Motor neuron (in vitro differentiated cells): ENCODE data around the gene BTBD16. TPM values are rescaled to one million over a fixed set of nuclear protein-coding genes. Genes with fewer than 3 reads are reported as not detected.
A peak's percentile ranks its signal among the peaks of the same experiment; 100 is the strongest.

Source experiments
- ATAC-seq, 8 experiments: fragments of 200-7000 bp; cut with Tn5 transposase; replicated peaks in 6 of 8; 2 replicates each; pipeline ENCODE4 v1.8.0; 2021; ENCODE audit warnings: mild to moderate bottlenecking in 8 of 8, moderate library complexity in 8 of 8
- H3K27ac ChIP-seq, 2 donors: fragments of 250-450 bp; sonication (Bioruptor Pico); 2 replicates each; pipeline ENCODE4 v1.9.0; 2021; ENCODE audit warnings: antibody characterized with exemption in 2 of 2, mild to moderate bottlenecking in 2 of 2, moderate library complexity in 1 of 2
- H3K4me1 ChIP-seq, 2 donors: fragments of 250-450 bp; sonication (Bioruptor Pico); replicated peaks in 1 of 2; 2 replicates each; pipeline ENCODE4 v1.6.1; 2021; ENCODE audit warnings: antibody characterized with exemption in 2 of 2, mild to moderate bottlenecking in 2 of 2, moderate library complexity in 1 of 2
- H3K4me3 ChIP-seq, 5 donors: fragments of 250-450 bp; sonication (Bioruptor Pico); 2 replicates each; pipeline ENCODE4 v1.9.0; 2021; ENCODE audit warnings: antibody characterized with exemption in 5 of 5, mild to moderate bottlenecking in 5 of 5, moderate library complexity in 4 of 5
- WGBS, 10 experiments: fragments of 450-650 bp; shearing (Covaris generic); methylation state at CpG; one replicate each; pipeline ENCODE4 v1.0.0; 2022; 5-methylcytosine and 5-hydroxymethylcytosine counted together
- in situ Hi-C, 9 experiments: fragments of 400-800 bp; cut with MboI; loops; one replicate each; pipeline ENCODE4 v1.15.0; 2021; ENCODE audit warnings: low sequenced_read_pairs in 9 of 9, low pct_unique_long_range_greater_than_20kb in 2 of 9; ENCODE audit not compliant: unreplicated experiment in 9 of 9
- total RNA-seq, 8 experiments: library from RNA; unstranded; fragments of 300-600 nt; gene quantifications; 2 replicates each; pipeline versions ENCODE4 v1.2.3 to v1.2.4, GENCODE V29; 2022

The BTBD16 gene
- total RNA-seq, 8 experiments from 2014 or later: 0.09 to 0.76 (median 0.50) TPM; not detected in 5

DNA sequence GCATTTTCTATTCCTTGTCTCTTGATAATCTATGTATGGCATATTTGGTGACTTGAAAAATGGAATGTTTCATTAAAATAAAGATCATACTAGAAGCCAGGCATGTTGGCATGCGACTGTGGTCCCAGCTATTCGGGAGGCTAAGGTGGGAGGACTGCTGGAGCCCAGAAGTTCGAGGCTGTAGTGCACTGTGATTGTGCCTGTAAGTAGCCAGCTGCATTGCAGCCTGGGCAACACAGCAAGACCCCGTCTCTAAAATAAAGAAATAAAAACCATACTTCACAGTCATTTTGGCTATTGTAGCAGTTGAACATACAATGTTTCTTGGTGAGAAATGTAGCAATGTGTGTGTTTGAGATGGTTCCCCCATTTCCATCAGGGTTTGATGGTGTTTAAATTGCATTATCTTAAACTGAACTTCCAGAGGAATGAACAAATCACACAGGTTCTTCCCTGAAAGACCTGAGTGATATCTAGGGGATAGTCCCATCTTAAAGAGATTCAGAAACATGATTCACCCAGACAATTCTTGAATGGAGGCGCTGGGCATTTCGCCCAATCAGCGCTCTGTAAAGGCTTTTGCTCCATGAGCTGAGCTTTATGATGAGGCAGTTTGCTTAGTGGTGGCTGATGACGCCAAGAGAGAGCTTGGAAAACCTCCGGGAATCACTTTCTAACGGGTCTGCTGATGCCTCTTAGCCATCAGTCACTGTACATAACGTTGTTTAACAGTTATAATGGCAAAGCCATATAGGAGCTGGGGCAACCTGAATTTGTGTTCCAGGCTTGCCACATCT, 19.4 kb upstream of the BTBD16 start:
- WGBS, 10 experiments: 86 to 100% (median 94%) methylated on average over 1 to 11 of the region's 11 CpGs; no CpG with 5 or more reads in 2 of the 10 experiments

DNA sequence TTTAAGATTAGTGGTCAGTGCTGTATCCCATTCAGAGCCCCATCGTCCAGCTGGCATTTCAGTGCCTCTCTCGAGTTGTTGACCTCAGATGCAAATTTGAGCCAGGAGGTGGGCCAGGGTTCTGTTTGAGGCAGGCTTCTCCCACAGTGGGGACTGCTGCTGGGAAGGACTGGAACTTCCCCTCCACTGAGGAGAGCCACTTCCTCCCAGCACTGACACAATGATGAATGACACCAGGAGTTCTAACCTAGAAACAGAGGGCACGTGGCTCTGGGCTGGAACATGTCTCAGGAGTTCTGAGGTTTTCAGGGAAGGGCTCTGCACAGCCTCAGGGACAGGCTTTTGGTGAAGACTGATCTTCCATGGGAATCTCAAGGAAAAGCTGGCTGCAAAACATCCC, 18.3 kb upstream of the BTBD16 start:
- H3K4me3 ChIP-seq: no peak overlapping the region
- H3K27ac ChIP-seq: no peak overlapping the region
- H3K4me1 ChIP-seq: no peaks in the 10 kb centered on the region
- in situ Hi-C loops: no loop called here
- WGBS, 10 experiments: 50 to 71% (median 67%) methylated on average over 1 to 3 of the region's 3 CpGs; no CpG with 5 or more reads in 7 of the 10 experiments
- peak in 4 of 8 experiments; percentile 20 to 73 (median 38) for ATAC-seq

More for the DNA sequence above, 19.4 kb upstream of the BTBD16 start:
- no peaks in the 10 kb centered on the region for H3K4me1 ChIP-seq
- no peak for ATAC-seq
- in situ Hi-C loops: no loop called here
- no peak overlapping the region for H3K27ac ChIP-seq
- no peak overlapping the region for H3K4me3 ChIP-seq

DNA sequence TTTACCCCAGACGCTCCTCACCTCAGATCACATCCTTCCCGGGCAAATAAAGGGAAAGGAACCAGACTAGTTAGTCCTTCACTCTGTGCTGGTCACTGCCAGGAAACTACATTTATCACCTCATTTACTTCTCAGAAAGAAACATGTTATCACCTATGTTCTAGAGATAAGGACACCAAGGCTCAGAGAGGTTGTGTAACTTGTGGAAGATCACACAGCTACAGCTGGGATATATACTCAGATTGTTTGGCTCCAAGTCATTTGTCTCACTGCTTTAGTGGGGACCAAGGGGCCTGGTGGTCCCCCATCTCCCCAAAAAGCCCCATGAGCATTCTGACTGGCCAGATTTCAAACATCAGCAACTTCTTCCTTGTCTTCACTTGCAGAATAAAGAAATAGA, 17.5 kb upstream of the BTBD16 start:
- Histone ChIP-seq H3K27ac (no peak overlapping the region), H3K4me3 (no peak overlapping the region), H3K4me1 (no peaks in the 10 kb centered on the region)
- in situ Hi-C loops: no loop called here
- WGBS, 10 experiments: 94 to 100% (median 100%) methylated on average over 1 to 2 of the region's 2 CpGs; no CpG with 5 or more reads in 5 of the 10 experiments
- no peak for ATAC-seq

DNA sequence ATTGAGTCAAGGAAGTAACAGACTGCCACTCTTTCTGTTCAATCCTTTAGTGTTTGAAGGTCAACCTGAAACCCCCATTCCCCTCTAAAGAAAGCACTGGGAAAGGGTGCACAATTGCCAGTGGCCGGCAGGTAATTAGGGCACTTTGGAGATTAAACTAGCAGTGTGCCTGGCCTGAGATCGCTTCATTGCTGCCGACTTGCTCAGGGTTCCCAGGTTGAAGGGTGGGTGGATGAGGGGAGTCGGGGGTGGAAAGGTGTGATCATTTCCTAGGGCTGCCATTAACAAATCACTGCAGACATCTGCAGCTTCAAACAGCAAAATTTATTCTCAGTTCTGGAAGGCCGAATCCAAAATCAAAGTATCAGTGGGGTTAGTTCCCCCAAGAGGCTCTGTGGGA, 16.3 kb upstream of the BTBD16 start:
- in situ Hi-C loops: no loop called here
- H3K4me3 ChIP-seq: no peak overlapping the region
- no peak overlapping the region for H3K27ac ChIP-seq
- ATAC-seq: no peak
- WGBS, 10 experiments: 57 to 100% (median 74%) methylated on average over 1 to 3 of the region's 5 CpGs; no CpG with 5 or more reads in 5 of the 10 experiments
- H3K4me1 ChIP-seq: no peaks in the 10 kb centered on the region

DNA sequence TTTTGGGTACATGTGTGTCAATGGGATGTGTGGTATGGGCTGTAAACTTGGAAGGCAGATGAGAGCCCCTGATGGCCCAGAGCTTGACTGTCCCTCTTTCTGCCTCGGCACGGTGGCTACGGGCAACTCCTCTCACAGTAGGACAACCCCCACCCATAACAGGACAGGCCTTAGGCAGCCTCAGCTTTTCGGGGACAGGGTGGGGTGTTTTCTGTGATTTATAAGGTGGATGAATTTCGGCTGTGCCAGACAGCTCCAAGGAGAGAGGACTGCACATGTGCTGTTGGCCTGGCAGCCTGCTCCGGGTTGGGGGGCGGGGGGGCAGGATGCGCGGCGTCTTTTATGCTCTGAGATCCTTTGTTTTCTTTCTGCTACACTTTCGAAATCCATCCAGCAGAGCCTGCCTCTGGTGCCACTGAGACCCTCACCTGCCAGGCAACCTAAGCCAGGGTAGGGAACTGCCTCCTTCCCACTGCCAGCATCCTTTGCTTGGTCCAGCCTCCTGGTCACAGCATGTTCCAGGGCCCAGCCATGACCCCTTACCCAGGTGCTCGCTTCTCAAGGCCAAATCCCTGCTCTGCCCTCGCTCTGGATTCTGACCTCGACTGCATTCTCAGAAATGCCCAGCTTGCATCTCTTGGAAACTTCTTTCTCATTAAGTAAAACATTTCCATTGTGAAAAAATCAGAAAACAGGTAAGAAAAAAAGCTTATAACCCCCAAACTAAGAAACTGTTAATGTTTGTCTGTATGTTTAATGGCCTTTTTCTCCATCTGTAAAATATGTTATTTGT, 15.4 kb upstream of the BTBD16 start:
- ATAC-seq: no peak
- 74 to 100% (median 88%) methylated on average over 2 to 6 of the region's 14 CpGs; no CpG with 5 or more reads in 4 of the 10 experiments for WGBS, 10 experiments
- no peaks in the 10 kb centered on the region for H3K4me1 ChIP-seq
- no peak overlapping the region for H3K4me3 ChIP-seq
- in situ Hi-C loops: no loop called here
- no peak overlapping the region for H3K27ac ChIP-seq

DNA sequence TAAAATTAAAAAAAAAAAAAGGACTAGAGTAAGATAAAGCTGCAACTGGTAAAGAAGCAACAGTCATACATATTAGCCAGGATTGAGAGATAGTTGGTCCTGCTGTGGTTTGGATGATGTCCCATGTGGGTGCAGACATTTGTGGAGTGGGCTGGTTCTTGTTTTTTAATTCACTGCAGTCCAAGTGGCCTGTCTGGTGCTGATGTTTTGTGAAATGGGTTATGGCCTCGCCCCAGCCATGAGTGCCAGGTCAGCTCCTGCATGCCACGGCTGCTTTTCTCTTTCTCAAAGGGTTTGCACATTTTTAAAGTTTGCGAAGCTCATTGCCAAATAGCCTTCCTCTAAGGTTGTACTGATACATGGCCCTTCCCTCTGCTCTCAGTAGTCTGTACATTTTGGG, 14.1 kb upstream of the BTBD16 start:
- no peak overlapping the region for H3K27ac ChIP-seq
- WGBS, 10 experiments: 59 to 96% (median 86%) methylated on average over 3 of the region's 3 CpGs; no CpG with 5 or more reads in 5 of the 10 experiments
- no peak for ATAC-seq
- no peaks in the 10 kb centered on the region for H3K4me1 ChIP-seq
- in situ Hi-C loops: no loop called here
- H3K4me3 ChIP-seq: no peak overlapping the region

DNA sequence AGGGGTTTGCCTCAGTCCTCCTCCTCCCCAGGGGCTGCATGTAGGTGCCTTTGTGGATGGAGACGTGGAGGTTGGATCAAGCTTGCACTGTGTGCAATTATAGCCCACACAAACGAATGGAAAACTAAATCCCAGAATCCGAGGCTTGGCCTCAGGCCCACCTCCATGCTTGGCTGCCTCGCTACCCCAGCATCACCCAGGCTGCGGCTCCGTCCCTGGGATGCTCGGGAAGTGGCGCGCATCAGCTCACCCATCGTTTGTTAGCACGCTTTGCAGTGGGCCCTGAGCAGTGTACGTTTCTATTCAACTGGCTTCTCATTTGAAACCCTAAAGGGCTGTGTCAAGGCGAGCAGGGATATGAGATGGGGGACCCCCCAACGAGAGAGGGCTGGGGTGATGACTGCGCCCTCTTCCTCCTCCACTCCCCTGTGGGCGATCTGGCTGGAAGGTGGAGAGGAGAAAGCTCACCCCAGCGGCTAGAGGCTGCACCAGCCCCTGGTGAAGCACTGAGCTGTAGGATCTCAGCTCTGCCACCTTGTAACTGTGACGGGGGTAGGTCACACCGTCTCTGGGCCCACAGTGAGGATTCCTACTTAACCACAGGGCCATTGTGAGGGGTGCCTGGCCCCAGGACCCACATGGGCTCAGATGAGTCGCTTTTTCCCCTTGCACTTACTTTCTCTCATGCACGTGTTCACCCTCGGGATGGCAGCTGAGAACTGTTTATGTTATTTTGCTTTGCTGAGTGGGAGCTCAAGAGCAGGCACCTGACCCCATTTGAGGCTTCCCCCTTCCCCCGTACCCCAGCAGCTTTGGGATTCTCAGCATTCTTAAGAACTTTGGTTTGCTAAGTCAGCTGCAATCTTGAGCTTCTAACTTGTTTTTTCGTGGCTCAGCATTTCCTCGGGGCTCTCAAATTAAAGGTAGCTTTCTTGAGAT, 12.7 kb upstream of the BTBD16 start:
- ATAC-seq: peak in 1 of 8 experiments; percentile 14
- Histone ChIP-seq H3K4me1 (no peaks in the 10 kb centered on the region), H3K4me3 (no peak overlapping the region), H3K27ac (no peak overlapping the region)
- in situ Hi-C loops: no loop called here
- WGBS, 10 experiments: 60 to 100% (median 88%) methylated on average over 1 to 11 of the region's 25 CpGs; no CpG with 5 or more reads in 7 of the 10 experiments

DNA sequence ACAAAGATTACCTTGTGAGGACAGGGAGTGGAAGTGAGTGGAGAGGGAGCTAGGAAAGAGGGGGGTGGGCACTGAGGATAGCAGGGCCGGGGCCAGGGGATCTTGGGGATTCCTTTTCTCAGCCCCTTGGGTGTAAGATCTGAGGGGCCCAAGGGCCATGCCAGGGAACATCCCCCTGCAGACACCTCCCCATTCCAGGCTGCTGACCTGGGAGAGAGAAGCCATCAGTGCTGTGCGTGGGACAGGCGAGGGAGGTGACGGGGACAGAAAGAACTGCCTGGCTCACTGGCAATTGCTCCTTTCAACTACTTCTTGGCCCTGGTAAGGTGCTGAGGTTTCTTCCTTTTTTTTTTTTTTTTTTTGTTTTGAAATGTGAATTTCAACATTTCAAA, 12.0 kb upstream of the BTBD16 start:
- no peak overlapping the region for H3K27ac ChIP-seq
- H3K4me3 ChIP-seq: no peak overlapping the region
- in situ Hi-C loops: no loop called here
- no peak for ATAC-seq
- WGBS, 10 experiments: 92 to 100% (median 97%) methylated on average over 2 to 3 of the region's 4 CpGs; no CpG with 5 or more reads in 4 of the 10 experiments
- H3K4me1 ChIP-seq: no peaks in the 10 kb centered on the region

DNA sequence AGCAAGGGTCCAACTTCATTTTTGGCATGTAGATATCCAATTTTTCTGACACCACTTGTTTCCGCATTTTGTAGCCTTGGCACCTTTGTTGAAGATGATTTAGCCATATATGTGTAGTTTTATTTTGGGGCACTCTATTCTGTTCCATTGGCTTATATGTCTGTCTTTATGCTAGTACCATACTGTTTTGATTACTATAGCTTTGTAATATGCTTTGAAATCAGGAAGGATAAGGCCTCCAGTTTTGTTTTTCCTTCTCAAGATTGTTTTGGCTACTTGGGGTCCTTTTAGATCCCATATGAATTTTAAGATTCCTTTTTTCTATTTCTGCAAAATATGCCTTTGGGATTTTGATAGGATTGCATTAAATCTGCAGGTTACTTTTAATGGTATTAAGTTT, 9.5 kb upstream of the BTBD16 start:
- Histone ChIP-seq H3K27ac (no peak overlapping the region), H3K4me3 (no peak overlapping the region), H3K4me1 (peaks cover 7 to 11% of the 10 kb centered on the region in 2 donors)
- no peak for ATAC-seq
- in situ Hi-C loops: no loop called here
- 42 to 100% (median 76%) methylated on average over 1 of the region's 1 CpG; no CpG with 5 or more reads in 6 of the 10 experiments for WGBS, 10 experiments

DNA sequence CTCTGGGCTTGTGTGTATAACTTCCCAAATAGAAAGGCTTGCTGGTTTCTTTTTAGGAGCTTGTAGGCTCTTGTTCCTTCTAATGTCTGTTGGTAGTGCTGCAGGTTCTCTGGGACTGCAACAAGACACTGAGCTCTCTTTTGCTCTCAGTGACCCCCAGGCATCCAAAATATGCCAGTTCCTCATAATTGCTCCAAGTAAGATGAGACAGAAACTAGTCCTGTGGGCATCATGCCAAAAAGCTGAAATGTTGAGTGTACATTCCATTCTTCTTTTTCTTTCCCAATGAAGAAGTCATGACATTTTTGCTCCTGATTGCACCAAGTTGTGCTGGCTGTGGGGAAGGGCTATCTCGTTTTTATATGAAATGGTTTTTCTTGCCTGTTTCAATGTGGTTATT, 7.1 kb upstream of the BTBD16 start:
- Histone ChIP-seq H3K4me1 (peaks cover 7 to 11% of the 10 kb centered on the region in 2 donors), H3K27ac (no peak overlapping the region), H3K4me3 (no peak overlapping the region)
- in situ Hi-C loops: no loop called here
- ATAC-seq: peak in 3 of 8 experiments; percentile 16 to 55 (median 48)
- WGBS, 10 experiments: 0 to 67% (median 47%) methylated on average over 1 of the region's 1 CpG; no CpG with 5 or more reads in 2 of the 10 experiments

DNA sequence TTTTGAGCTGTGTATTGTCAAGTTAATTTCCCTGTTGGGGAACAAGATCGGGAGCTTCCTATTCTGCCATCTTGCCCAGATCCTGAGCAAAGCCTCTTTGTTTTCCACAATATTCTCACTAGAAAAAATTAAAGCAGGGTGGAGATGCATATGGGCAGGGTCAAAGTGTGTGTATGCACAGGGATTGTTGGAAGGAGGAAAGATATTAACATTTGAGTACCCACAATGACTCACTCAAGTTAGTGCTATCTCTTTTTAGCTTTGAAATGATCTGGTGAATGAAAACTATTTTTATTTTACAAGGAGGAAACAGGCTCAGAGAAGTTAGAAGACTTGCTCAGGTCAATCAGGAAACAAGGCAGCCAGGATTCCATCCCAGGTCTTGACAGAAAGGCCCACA, 6.7 kb upstream of the BTBD16 start:
- Histone ChIP-seq H3K4me3 (no peak overlapping the region), H3K4me1 (peaks cover 7 to 11% of the 10 kb centered on the region in 2 donors), H3K27ac (no peak overlapping the region)
- WGBS, 10 experiments: 0 to 100% (median 36%) methylated on average over 1 of the region's 1 CpG; no CpG with 5 or more reads in 5 of the 10 experiments
- peak in 5 of 8 experiments; percentile 14 to 89 (median 84) for ATAC-seq
- in situ Hi-C loops: no loop called here

DNA sequence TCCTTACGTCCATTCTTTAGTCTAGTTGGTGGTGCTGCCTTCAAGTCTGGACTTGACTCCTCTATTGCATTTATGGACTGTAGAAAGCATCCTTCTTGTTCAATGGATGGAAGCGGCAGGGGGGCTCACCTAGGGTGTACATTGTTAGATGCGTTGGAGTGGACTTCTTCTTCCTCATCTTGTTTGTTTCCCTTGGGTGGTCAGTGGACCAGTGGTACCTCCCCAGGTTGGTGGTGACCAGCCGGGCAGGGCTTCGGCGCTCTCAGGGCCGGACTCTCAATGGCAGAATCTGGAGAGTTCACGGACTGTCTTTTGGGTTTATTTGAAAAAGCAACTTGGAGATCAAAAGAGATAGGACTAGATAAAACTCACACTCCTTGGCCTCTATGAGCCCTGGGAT, 6.2 kb upstream of the BTBD16 start:
- H3K4me3 ChIP-seq: no peak overlapping the region
- H3K27ac ChIP-seq: no peak overlapping the region
- ATAC-seq: no peak
- H3K4me1 ChIP-seq: peaks cover 7 to 11% of the 10 kb centered on the region in 2 donors
- in situ Hi-C loops: no loop called here
- 81 to 100% (median 91%) methylated on average over 2 to 8 of the region's 8 CpGs; no CpG with 5 or more reads in 6 of the 10 experiments for WGBS, 10 experiments
